IMR-90 (cell line): ENCODE measurements around the gene FARP1. TPM values are rescaled to one million over a fixed set of nuclear protein-coding genes. Genes with fewer than 3 reads are reported as not detected.
A peak's percentile ranks its signal among the peaks of the same experiment; 100 is the strongest.

Source experiments
- ATAC-seq: fragments of 200-7000 bp; cut with Tn5 transposase; 2 replicates; pipeline ENCODE4 v1.9.1; 2020; ENCODE audit warnings: low read depth, mild to moderate bottlenecking, moderate library complexity
- BruUV-seq: library from RNA; stranded (reverse); fragments of 400-500 nt; replicated peaks from 2 replicates; lab custom pipeline; 2021; lab: Mats Ljungman, UMichigan
- CTCF ChIA-PET: fragments of 300-600 bp; formaldehyde crosslinking; extraction: SDS; loops from one replicate; lab custom pipeline; 2021; ENCODE audit warnings: antibody characterized with exemption; lab: Yijun Ruan, JAX
- POLR2A ChIA-PET: fragments of 300-600 bp; sonication (Branson Sonifier 250); formaldehyde crosslinking; loops from one replicate; lab custom pipeline; 2022; ENCODE audit warnings: antibody characterized with exemption; ENCODE audit not compliant: unreplicated experiment; lab: Charles Lee
- DNase-seq: peaks from one replicate; pipeline ENCODE4 v3.0.0; 2013
- H2AFZ ChIP-seq: replicated peaks from 2 replicates; pipeline ENCODE3; 2013; ENCODE audit warnings: low read length, mild to moderate bottlenecking; ENCODE audit not compliant: poor library complexity
- H2AK5ac ChIP-seq: 2 replicates; pipeline ENCODE4 v1.6.1; 2013; ENCODE audit warnings: low read depth, low read length, inconsistent platforms
- H2AK9ac ChIP-seq: replicated peaks from 2 replicates; pipeline ENCODE3; 2013; ENCODE audit warnings: mild to moderate bottlenecking, low read depth, low read length, moderate library complexity; ENCODE audit not compliant: poor library complexity
- H2BK120ac ChIP-seq: 2 replicates; pipeline ENCODE4 v1.6.1; 2013; ENCODE audit warnings: low read depth, low read length, inconsistent platforms
- H2BK15ac ChIP-seq: 3 replicates; pipeline ENCODE4 v1.6.1; 2013; ENCODE audit warnings: low read depth, low read length, inconsistent platforms
- H2BK20ac ChIP-seq: 2 replicates; pipeline ENCODE4 v1.6.1; 2013; ENCODE audit warnings: low read depth, mild to moderate bottlenecking, inconsistent platforms, low read length, moderate library complexity
- H2BK5ac ChIP-seq: 2 replicates; pipeline ENCODE4 v1.6.1; 2013; ENCODE audit warnings: mild to moderate bottlenecking, low read depth, low read length, inconsistent platforms; ENCODE audit not compliant: poor library complexity, severe bottlenecking
- H3K14ac ChIP-seq: replicated peaks from 2 replicates; pipeline ENCODE4 v1.6.1; 2013; ENCODE audit warnings: low read depth, low read length, inconsistent platforms
- H3K18ac ChIP-seq: 2 replicates; pipeline ENCODE4 v1.6.1; 2013; ENCODE audit warnings: low read depth, low read length, control low read depth
- H3K23ac ChIP-seq: 2 replicates; pipeline ENCODE4 v1.6.1; 2013; ENCODE audit warnings: low read depth, low read length, inconsistent platforms
- H3K27ac ChIP-seq: 2 replicates; pipeline ENCODE4 v1.5.1; 2013; ENCODE audit warnings: mild to moderate bottlenecking, control low read depth, low read length; ENCODE audit not compliant: insufficient read depth
- H3K27me3 ChIP-seq: 2 replicates; pipeline ENCODE4 v1.6.1; 2013; ENCODE audit warnings: low read length; ENCODE audit not compliant: control insufficient read depth, insufficient read depth
- H3K36me3 ChIP-seq: 2 replicates; pipeline ENCODE4 v1.6.1; 2013; ENCODE audit warnings: low read length, mixed read lengths; ENCODE audit not compliant: control insufficient read depth, insufficient read depth
- H3K4ac ChIP-seq: 2 replicates; pipeline ENCODE4 v1.6.1; 2013; ENCODE audit warnings: low read depth, low read length, inconsistent platforms
- H3K4me1 ChIP-seq: 2 replicates; pipeline ENCODE4 v1.6.1; 2013; ENCODE audit warnings: low read length, mixed read lengths; ENCODE audit not compliant: control insufficient read depth, insufficient read depth
- H3K4me2 ChIP-seq: 2 replicates; pipeline ENCODE4 v1.6.1; 2013; ENCODE audit warnings: low read depth, mild to moderate bottlenecking, control low read depth, low read length, moderate library complexity
- H3K4me3 ChIP-seq: 2 replicates; pipeline ENCODE4 v1.5.1; 2013; ENCODE audit warnings: low read depth, mild to moderate bottlenecking, control low read depth, low read length, moderate library complexity; ENCODE audit not compliant: insufficient read depth
- H3K56ac ChIP-seq: 2 replicates; pipeline ENCODE4 v1.6.1; 2013; ENCODE audit warnings: low read length, inconsistent platforms; ENCODE audit not compliant: insufficient read depth; ENCODE audit errors: extremely low read depth
- H3K79me1 ChIP-seq, 2 experiments: 2 replicates each; pipeline ENCODE4 v1.6.1; 2013; ENCODE audit warnings: low read length in 2 of 2, inconsistent platforms in 1 of 2, low read depth in 1 of 2
- H3K9ac ChIP-seq: 2 replicates; pipeline ENCODE4 v1.6.1; 2013; ENCODE audit warnings: low read depth, low read length, control low read depth
- H3K9me1 ChIP-seq: 2 replicates; pipeline ENCODE4 v1.6.1; 2013; ENCODE audit warnings: low read length, inconsistent platforms; ENCODE audit not compliant: insufficient read depth
- H3K9me3 ChIP-seq: 2 replicates; pipeline ENCODE4 v1.6.1; 2013; ENCODE audit warnings: low read length; ENCODE audit not compliant: control insufficient read depth, insufficient read depth
- H4K20me1 ChIP-seq: 2 replicates; pipeline ENCODE4 v1.6.1; 2013; ENCODE audit warnings: low read length, inconsistent platforms; ENCODE audit not compliant: insufficient read depth
- H4K5ac ChIP-seq: 2 replicates; pipeline ENCODE4 v1.6.1; 2013; ENCODE audit warnings: mild to moderate bottlenecking, low read depth, low read length, control low read depth
- H4K8ac ChIP-seq, 2 experiments: 2 replicates each; pipeline ENCODE4 v1.6.1; 2013; ENCODE audit warnings: low read depth in 2 of 2, low read length in 2 of 2, control low read depth in 1 of 2, inconsistent platforms in 1 of 2
- H4K91ac ChIP-seq: 2 replicates; pipeline ENCODE4 v1.6.1; 2013; ENCODE audit warnings: low read depth, low read length, inconsistent platforms; ENCODE audit not compliant: insufficient read depth
- CEBPB ChIP-seq: IDR thresholded peaks from 2 replicates; pipeline ENCODE4 v1.6.1; 2012; ENCODE audit warnings: low read depth, low read length, improper control_type of control experiment
- MAFK ChIP-seq: IDR thresholded peaks from 2 replicates; pipeline ENCODE4 v1.6.1; 2012; ENCODE audit warnings: low read depth, low read length, improper control_type of control experiment
- MAZ ChIP-seq: IDR thresholded peaks from 2 replicates; pipeline ENCODE4 v1.6.1; 2012; ENCODE audit warnings: low read depth, mild to moderate bottlenecking, low read length, improper control_type of control experiment, moderate library complexity, borderline replicate concordance
- POLR2A ChIP-seq: IDR thresholded peaks from 2 replicates; pipeline ENCODE4 v1.6.1; 2012; ENCODE audit warnings: mild to moderate bottlenecking, low read depth, low read length
- RCOR1 ChIP-seq: IDR thresholded peaks from 2 replicates; pipeline ENCODE4 v1.6.1; 2012; ENCODE audit warnings: mild to moderate bottlenecking, low read length, improper control_type of control experiment; ENCODE audit not compliant: insufficient replicate concordance
- RFX5 ChIP-seq: IDR thresholded peaks from 2 replicates; pipeline ENCODE4 v1.8.0; 2012; ENCODE audit warnings: low read depth, mild to moderate bottlenecking, low read length, moderate library complexity
- SMC3 ChIP-seq: fragments of 150-350 bp; IDR thresholded peaks from 2 replicates; pipeline ENCODE4 v1.6.1; 2016; ENCODE audit warnings: low read depth, mild to moderate bottlenecking, antibody characterized with exemption, low read length, moderate library complexity
- WGBS, 2 experiments: methylation state at CpG; one replicate each; pipeline versions ENCODE4 v1.1.5 to v1.1.7; 2013; ENCODE audit warnings: missing lambda C conversion rate in 2 of 2; ENCODE audit not compliant: insufficient read length in 1 of 2; ENCODE audit errors: extremely low coverage in 2 of 2; 5-methylcytosine and 5-hydroxymethylcytosine counted together
- dilution Hi-C: fragments of 300-500 bp; cut with HindIII; formaldehyde crosslinking; loops from one replicate; pipeline ENCODE4 v1.14.3; 2018; ENCODE audit warnings: low sequenced_read_pairs; ENCODE audit not compliant: unreplicated experiment
- in situ Hi-C: fragments of 300-500 bp; cut with MboI; formaldehyde crosslinking; loops from 3 replicates; pipeline ENCODE4 v1.14.3; 2019; ENCODE audit warnings: low sequenced_read_pairs, inconsistent platforms, mixed read lengths
- intact Hi-C: fragments of 100-400 bp; cut with micrococcal nuclease; formaldehyde crosslinking; loops from 2 replicates; pipeline ENCODE4 v1.10.0; 2022
- polyA plus RNA-seq, 3 experiments: library from polyadenylated mRNA; depleted of rRNA; stranded (reverse); fragments of >200 nt; gene quantifications; 2 replicates each; pipeline ENCODE4 v1.2.3, GENCODE V29; 2012; ENCODE audit warnings: low replicate concordance in 1 of 3
- total RNA-seq: library from RNA; depleted of rRNA; stranded (reverse); fragments of >200 nt; gene quantifications from 2 replicates; pipeline ENCODE4 v1.2.3, GENCODE V29; 2012

FARP1 gene
- total and polyA plus RNA-seq, 2 of the 4 experiments (the other 2 are of a cell fraction), result 39.6 to 57.0 TPM

DNA sequence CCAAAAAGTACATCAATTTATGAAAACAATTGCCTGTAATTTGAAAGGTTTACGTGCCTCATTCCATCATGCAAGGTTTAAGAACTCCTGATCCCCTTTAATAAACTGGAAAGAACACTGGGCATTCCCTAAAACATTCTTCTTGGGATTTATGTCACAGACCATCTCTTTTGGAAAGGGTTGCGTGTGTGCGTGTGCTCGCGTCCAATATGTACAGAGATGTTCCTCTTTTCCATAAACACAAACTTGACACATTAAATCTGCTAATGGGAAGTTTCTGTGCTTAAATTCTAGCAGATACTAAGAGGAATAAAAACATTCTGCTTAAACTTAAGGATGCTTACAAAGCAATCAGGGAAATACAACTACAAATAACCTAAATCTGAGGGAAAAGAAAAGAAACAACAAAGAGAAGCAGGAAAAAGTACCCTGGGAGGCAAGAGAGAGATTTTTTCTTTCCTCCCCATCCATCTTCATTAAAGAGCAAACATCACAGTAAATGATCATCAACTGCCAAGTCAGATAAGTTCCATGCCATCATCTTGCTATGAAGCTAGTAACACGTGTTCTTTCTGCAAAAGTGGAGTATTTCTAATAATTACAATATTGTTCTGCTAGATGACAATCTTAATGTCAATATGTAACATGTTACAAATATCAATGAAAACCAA lies 350.3 kb downstream of the FARP1 start:
- Histone ChIP-seq H3K9me1 (peaks cover 34% of the 10 kb centered on the region), H2BK20ac (no peak overlapping the region), H2AFZ (no peak overlapping the region), H2BK120ac (peak overlapping the region; percentile 47; the same call in 1 of the 2 replicates), H3K23ac (peak overlapping the region; percentile 56; the same call in 1 of the 2 replicates), H3K4ac (peak overlapping the region; percentile 21; the same call in 1 of the 2 replicates), H3K56ac (no peak overlapping the region), H3K9ac (no peak overlapping the region), H4K5ac (no peak overlapping the region), H3K14ac (no peak overlapping the region; the same call in none of the 2 replicates), H4K20me1 (peaks cover 71% of the 10 kb centered on the region), H3K4me3 (no peak overlapping the region), H3K4me1 (peaks cover 17% of the 10 kb centered on the region), H2AK5ac (no peak overlapping the region; the same call in 1 of the 2 replicates), H3K79me1 (peaks cover 53 to 86% of the 10 kb centered on the region in 2 experiments), H4K91ac (0 out of 2 replicates have a peak overlapping the region, but pooled peaks have one; percentile 6), H3K4me2 (no peak overlapping the region), H4K8ac (0 out of 4 replicates have a peak overlapping the region, but pooled peaks of 1 of the 2 experiments have one; percentile 38), H3K27ac (no peak overlapping the region), H3K27me3 (no peaks in the 10 kb centered on the region), H2BK5ac (no peak overlapping the region), H2AK9ac (no peak overlapping the region), H3K18ac (no peak overlapping the region), H3K9me3 (no peaks in the 10 kb centered on the region), H3K36me3 (no peaks in the 10 kb centered on the region; the same call in 1 of the 2 replicates), H2BK15ac (no peak overlapping the region)
- BruUV-seq, result no TSS peak
- WGBS, 2 experiments, result no CpG with 5 or more reads among the region's 6 CpGs
- ATAC-seq (no peak), DNase-seq (no peak)
- dilution Hi-C loops, result no loop called here
- intact Hi-C loops, result no loop called here
- in situ Hi-C loops, result no loop called here
- CTCF ChIA-PET, result no interaction called here
- TF ChIP-seq POLR2A (no peak), CEBPB (no peak), MAFK (no peak), RFX5 (no peak), SMC3 (no peak), RCOR1 (no peak), MAZ (no peak)
- POLR2A ChIA-PET, result no interaction called here
